Parathyroid adenoma (tissue), 2 donors: ENCODE data around the gene LSMEM2.

Source experiments
- H2AFZ ChIP-seq: fragments of 300-600 bp; sonication (generic); one replicate; pipeline ENCODE4 v1.7.0; 2017; ENCODE audit warnings: antibody characterized with exemption, mild to moderate bottlenecking
- H3K27ac ChIP-seq: fragments of 300-600 bp; sonication (generic); one replicate; pipeline ENCODE4 v1.7.0; 2017
- H3K27me3 ChIP-seq: fragments of 300-600 bp; sonication (generic); one replicate; pipeline ENCODE4 v1.7.0; 2017; ENCODE audit warnings: low read length; ENCODE audit not compliant: control insufficient read depth, insufficient read depth
- H3K36me3 ChIP-seq: fragments of 300-600 bp; sonication (generic); one replicate; pipeline ENCODE4 v1.7.0; 2017; ENCODE audit warnings: low read length; ENCODE audit not compliant: control insufficient read depth, insufficient read depth
- H3K4me1 ChIP-seq: fragments of 300-600 bp; sonication (generic); one replicate; pipeline ENCODE4 v1.7.0; 2017; ENCODE audit warnings: control low read depth
- H3K4me2 ChIP-seq: fragments of 300-600 bp; sonication (generic); one replicate; pipeline ENCODE4 v1.7.0; 2017; ENCODE audit warnings: low read length
- H3K4me3 ChIP-seq: fragments of 300-600 bp; sonication (generic); one replicate; pipeline ENCODE4 v1.7.0; 2017; ENCODE audit warnings: low read depth, low read length
- H3K79me2 ChIP-seq: fragments of 300-600 bp; sonication (generic); one replicate; pipeline ENCODE4 v1.7.0; 2017; ENCODE audit warnings: control low read depth
- H3K9ac ChIP-seq: fragments of 300-600 bp; sonication (generic); one replicate; pipeline ENCODE4 v1.7.0; 2017; ENCODE audit warnings: mild to moderate bottlenecking
- H3K9me3 ChIP-seq: fragments of 300-600 bp; sonication (generic); one replicate; pipeline ENCODE4 v1.7.0; 2017; ENCODE audit warnings: low read length; ENCODE audit not compliant: control insufficient read depth
- TF ChIP-seq, protein P1 (sequence below): fragments of 300-600 bp; sonication (generic); IDR thresholded peaks from one replicate; pipeline ENCODE4 v1.7.0; 2017; ENCODE audit warnings: antibody characterized with exemption, mild to moderate bottlenecking
- donor health status: primary hyperparathyroidism.

Gene LSMEM2

DNA sequence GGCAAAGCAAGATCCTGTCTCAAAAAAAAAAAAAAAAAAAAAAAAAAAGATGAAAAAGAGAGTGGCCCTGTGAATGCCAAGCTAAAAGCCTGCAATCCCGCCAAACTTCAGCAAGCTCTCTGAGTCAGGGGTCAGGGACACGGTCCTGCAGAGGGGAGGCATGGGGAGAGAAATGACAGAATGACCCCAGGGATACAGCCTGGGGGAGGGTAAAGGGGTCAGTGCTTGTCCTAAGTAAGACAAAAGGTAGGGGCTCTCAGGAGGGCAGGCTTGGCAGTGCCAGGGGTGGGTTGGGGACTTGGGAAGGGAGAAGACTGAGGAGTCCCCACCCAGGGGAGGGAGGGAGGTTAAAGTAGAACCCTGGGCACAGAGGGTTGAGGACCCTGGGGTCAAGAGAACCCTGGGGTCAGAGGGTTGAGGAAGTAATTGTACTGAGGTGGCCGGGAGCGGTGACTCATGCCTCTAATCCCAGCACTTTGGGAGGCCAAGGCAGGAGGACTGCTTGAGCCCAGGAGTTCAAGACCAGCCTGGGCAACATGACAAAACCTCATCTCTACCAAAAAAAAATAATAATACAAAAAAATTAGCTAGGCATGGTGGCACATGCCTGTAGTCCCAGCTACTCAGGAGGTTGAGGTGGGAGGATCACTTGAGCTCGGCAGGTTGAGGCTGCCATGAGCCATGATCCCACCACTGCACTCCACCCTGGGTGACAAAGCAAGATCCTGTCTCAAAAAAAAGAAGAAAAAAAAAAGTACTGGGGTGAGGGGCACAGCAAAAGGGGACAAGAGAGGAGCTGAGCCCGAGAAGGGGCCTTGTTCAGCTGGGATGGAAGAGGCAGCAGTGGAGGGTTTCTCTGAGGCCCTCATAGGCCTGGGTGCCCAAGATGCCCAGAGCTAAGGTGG is 15.2 kb upstream of the LSMEM2 start:
- no peaks in the 10 kb centered on the region for H3K36me3 ChIP-seq
- peaks cover 64% of the 10 kb centered on the region for H3K4me1 ChIP-seq
- no peak overlapping the region for H2AFZ ChIP-seq
- no peak overlapping the region for H3K4me2 ChIP-seq
- no peaks in the 10 kb centered on the region for H3K27me3 ChIP-seq
- no peak overlapping the region for H3K9ac ChIP-seq
- TF ChIP-seq, protein P1, sequence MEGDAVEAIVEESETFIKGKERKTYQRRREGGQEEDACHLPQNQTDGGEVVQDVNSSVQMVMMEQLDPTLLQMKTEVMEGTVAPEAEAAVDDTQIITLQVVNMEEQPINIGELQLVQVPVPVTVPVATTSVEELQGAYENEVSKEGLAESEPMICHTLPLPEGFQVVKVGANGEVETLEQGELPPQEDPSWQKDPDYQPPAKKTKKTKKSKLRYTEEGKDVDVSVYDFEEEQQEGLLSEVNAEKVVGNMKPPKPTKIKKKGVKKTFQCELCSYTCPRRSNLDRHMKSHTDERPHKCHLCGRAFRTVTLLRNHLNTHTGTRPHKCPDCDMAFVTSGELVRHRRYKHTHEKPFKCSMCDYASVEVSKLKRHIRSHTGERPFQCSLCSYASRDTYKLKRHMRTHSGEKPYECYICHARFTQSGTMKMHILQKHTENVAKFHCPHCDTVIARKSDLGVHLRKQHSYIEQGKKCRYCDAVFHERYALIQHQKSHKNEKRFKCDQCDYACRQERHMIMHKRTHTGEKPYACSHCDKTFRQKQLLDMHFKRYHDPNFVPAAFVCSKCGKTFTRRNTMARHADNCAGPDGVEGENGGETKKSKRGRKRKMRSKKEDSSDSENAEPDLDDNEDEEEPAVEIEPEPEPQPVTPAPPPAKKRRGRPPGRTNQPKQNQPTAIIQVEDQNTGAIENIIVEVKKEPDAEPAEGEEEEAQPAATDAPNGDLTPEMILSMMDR: no peak
- no peaks in the 10 kb centered on the region for H3K79me2 ChIP-seq
- H3K4me3 ChIP-seq: no peak overlapping the region
- H3K9me3 ChIP-seq: no peaks in the 10 kb centered on the region
- H3K27ac ChIP-seq: peak overlapping the region; percentile 98

DNA sequence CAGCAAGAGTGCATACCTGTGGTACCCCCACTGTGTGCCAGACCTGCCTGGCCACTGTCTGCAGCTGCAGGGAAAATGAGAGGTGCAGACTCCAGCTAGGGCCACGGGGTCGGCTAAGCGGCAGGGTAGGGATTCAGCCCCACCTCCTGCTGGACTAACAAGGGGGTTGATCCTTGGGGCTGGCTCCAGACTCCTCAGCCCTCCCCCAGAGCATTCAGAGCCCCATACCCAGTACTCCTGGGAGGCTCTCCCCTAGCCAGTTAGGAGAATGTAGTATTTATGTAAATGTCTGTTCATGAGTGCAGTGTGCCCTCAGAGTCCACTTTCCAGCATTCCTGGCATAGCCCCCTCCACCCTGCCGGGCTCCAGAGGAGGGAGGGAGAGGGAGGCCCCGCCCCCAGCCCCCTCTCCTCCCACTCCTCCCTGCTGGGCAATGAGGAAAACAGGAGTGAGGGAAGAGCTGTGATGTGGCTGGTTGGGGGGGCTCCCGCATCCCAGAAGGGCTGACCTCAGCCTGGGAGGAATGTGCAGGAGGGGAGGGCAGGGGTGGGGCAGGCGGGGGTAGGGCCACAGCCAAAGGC is 14.4 kb upstream of the LSMEM2 start:
- Histone ChIP-seq H2AFZ (peak overlapping the region; percentile 63), H3K4me1 (peaks cover 66% of the 10 kb centered on the region), H3K4me2 (peak overlapping the region; percentile 45), H3K79me2 (no peaks in the 10 kb centered on the region), H3K36me3 (no peaks in the 10 kb centered on the region), H3K27me3 (no peaks in the 10 kb centered on the region), H3K9me3 (no peaks in the 10 kb centered on the region), H3K9ac (no peak overlapping the region), H3K4me3 (no peak overlapping the region), H3K27ac (peak overlapping the region; percentile 98)
- TF ChIP-seq, protein P1: no peak

DNA sequence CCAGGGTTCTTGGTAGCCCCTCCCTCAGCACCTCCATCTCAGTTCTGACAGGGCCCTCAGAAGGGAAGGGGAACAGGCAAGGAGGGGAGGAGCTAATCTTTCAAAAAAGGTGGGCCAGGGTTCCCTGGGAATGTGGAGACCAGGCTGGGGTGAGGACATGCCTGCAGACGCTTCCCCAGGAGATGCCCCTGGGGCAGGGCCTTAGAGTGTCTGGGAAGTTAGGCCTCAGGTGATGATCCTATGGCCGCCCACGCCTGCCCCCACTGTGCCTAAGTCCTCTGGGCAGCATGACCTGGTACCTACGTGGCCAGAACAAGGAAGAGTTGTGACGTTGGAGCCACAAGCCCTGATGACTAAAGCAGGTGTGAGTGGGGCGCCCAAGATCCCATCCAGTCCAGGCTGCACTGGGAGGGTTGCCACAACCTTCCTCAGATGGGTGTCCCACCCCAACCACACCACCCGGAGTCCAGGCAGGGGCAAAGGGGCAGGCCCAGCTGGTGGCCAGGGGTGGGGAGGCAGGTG is 13.9 kb upstream of the LSMEM2 start:
- H3K4me3 ChIP-seq: no peak overlapping the region
- no peaks in the 10 kb centered on the region for H3K9me3 ChIP-seq
- H3K79me2 ChIP-seq: no peaks in the 10 kb centered on the region
- peaks cover 68% of the 10 kb centered on the region for H3K4me1 ChIP-seq
- no peaks in the 10 kb centered on the region for H3K27me3 ChIP-seq
- peak overlapping the region; percentile 13 for H3K4me2 ChIP-seq
- H2AFZ ChIP-seq: peak overlapping the region; percentile 63
- peak overlapping the region; percentile 98 for H3K27ac ChIP-seq
- H3K36me3 ChIP-seq: no peaks in the 10 kb centered on the region
- no peak overlapping the region for H3K9ac ChIP-seq
- TF ChIP-seq, protein P1: no peak

DNA sequence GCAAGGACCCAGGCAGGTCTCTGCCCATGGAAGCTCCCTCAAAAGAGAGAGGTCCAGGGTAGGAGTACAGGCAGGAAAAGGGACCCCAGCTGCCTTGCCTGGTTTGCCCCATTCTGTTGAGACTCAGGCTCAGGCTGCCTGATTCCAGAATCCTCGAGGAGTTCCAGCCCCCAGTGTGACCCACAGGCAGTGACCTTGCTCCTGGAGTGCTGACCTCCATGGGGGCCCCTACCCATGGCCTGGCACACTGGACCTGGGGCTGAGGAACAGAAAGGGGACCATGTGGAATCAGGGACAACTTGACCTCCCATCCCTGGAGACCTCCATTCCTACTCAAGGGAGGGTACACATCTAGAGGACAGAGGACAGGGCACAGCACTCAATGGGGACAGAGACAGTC is 13.3 kb upstream of the LSMEM2 start:
- Histone ChIP-seq H3K79me2 (peaks cover 1% of the 10 kb centered on the region), H3K9me3 (no peaks in the 10 kb centered on the region), H3K4me1 (peaks cover 71% of the 10 kb centered on the region), H3K36me3 (no peaks in the 10 kb centered on the region), H3K4me2 (peak overlapping the region; percentile 13), H2AFZ (no peak overlapping the region), H3K4me3 (no peak overlapping the region), H3K27me3 (no peaks in the 10 kb centered on the region), H3K27ac (peak overlapping the region; percentile 98), H3K9ac (no peak overlapping the region)
- TF ChIP-seq, protein P1: no peak
